Measurements from ENCODE around the gene PTGS1.

Gene PTGS1

DNA sequence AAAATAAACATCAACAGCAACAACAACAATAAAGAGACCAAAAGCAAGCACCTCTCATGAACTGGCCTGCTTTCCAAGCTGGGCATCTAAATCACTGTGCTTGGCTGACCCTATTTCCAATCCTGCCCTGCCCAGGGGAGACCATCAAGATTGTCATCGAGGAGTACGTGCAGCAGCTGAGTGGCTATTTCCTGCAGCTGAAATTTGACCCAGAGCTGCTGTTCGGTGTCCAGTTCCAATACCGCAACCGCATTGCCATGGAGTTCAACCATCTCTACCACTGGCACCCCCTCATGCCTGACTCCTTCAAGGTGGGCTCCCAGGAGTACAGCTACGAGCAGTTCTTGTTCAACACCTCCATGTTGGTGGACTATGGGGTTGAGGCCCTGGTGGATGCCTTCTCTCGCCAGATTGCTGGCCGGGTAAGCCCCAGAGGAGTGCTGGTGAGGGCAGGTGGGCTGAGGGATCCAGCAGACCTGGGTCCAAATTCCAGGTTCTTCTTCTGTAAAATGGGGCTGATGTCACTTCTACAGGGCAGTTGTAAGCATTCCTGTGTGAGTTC, 15.6 kb downstream of the PTGS1 start:
- Histone ChIP-seq H3K4me2 (ENCODE audit: low read length) (no peak overlapping the region), H4K5ac (ENCODE audit: low read length) (no peak overlapping the region), H3K4ac (ENCODE audit: low read depth, low read length) (no peak overlapping the region), H3K36me3 (ENCODE audit: control insufficient read depth, insufficient read depth, low read length) (no peaks in the 10 kb centered on the region), H3K79me2 (ENCODE audit: control insufficient read depth, insufficient read depth, low read length) (no peaks in the 10 kb centered on the region), H3K27me3 (ENCODE audit: insufficient read depth, low read length, poor library complexity) (no peaks in the 10 kb centered on the region), H3K79me1 (ENCODE audit: low read length) (no peaks in the 10 kb centered on the region), H3K9ac (ENCODE audit: low read length) (no peak overlapping the region), H2BK120ac (ENCODE audit: low read depth, low read length) (no peak overlapping the region), H4K8ac (ENCODE audit: low read depth, low read length) (no peak overlapping the region), H3K27ac (ENCODE audit: low read depth, low read length) (no peak overlapping the region), H2BK5ac (ENCODE audit: low read length) (no peak overlapping the region), H2BK15ac (replicated peaks; ENCODE audit: low read depth) (no peak overlapping the region), H3K4me3 (ENCODE audit: low read length) (no peak overlapping the region), H3K4me1 (ENCODE audit: control insufficient read depth, low read depth, low read length) (no peaks in the 10 kb centered on the region), H3K23ac (ENCODE audit: low read length) (no peak overlapping the region), H2AK5ac (ENCODE audit: low read length) (no peak overlapping the region), H3K18ac (ENCODE audit: low read length) (no peak overlapping the region), H3K56ac (ENCODE audit: low read length) (no peak overlapping the region)
- DNase-seq: no peak
- no CpG with 5 or more reads among the region's 8 CpGs for WGBS (ENCODE audit: extremely low coverage, insufficient coverage, low lambda C conversion rate)

GRCh38 chr9:122387536-122387935, 16.7 kb downstream of the PTGS1 start:
- Histone ChIP-seq H2BK5ac (ENCODE audit: low read length) (no peak overlapping the region), H2BK120ac (ENCODE audit: low read depth, low read length) (no peak overlapping the region), H3K56ac (ENCODE audit: low read length) (no peak overlapping the region), H3K4ac (ENCODE audit: low read depth, low read length) (no peak overlapping the region), H4K5ac (ENCODE audit: low read length) (no peak overlapping the region), H3K4me1 (ENCODE audit: control insufficient read depth, low read depth, low read length) (no peaks in the 10 kb centered on the region), H3K36me3 (ENCODE audit: control insufficient read depth, insufficient read depth, low read length) (no peaks in the 10 kb centered on the region), H3K27me3 (ENCODE audit: insufficient read depth, low read length, poor library complexity) (no peaks in the 10 kb centered on the region), H3K23ac (ENCODE audit: low read length) (no peak overlapping the region), H2AK5ac (ENCODE audit: low read length) (no peak overlapping the region), H3K18ac (ENCODE audit: low read length) (no peak overlapping the region), H4K8ac (ENCODE audit: low read depth, low read length) (no peak overlapping the region), H3K79me2 (ENCODE audit: control insufficient read depth, insufficient read depth, low read length) (no peaks in the 10 kb centered on the region), H3K27ac (ENCODE audit: low read depth, low read length) (no peak overlapping the region), H3K4me3 (ENCODE audit: low read length) (no peak overlapping the region), H3K79me1 (ENCODE audit: low read length) (no peaks in the 10 kb centered on the region), H3K4me2 (ENCODE audit: low read length) (no peak overlapping the region), H2BK15ac (replicated peaks; ENCODE audit: low read depth) (no peak overlapping the region), H3K9ac (ENCODE audit: low read length) (no peak overlapping the region)
- DNase-seq: peak; percentile 32
- no CpG with 5 or more reads among the region's 3 CpGs for WGBS (ENCODE audit: extremely low coverage, insufficient coverage, low lambda C conversion rate)

DNA sequence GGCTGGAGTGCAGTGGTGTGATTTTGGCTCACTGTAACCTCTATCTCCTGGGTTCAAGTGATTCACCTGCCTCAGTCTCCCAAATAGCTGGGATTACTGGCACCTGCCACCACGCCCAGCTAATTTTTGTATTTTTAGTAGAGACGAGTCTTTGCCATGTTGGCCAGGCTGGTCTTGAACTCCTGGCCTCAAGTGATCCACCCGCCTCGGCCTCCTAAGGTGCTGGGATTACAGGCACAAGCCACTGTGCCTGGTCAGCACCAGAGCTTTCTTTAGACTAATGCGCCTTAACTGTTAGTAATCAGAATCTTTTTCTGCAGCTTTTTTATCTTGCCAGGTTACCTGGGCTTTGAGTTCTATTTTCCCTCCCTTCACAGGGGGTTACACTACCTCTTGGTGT, 18.4 kb downstream of the PTGS1 start:
- H3K4me3 ChIP-seq (ENCODE audit: low read length): no peak overlapping the region
- H3K18ac ChIP-seq (ENCODE audit: low read length): no peak overlapping the region
- no peaks in the 10 kb centered on the region for H3K79me1 ChIP-seq (ENCODE audit: low read length)
- H3K27ac ChIP-seq (ENCODE audit: low read depth, low read length): no peak overlapping the region
- H3K4ac ChIP-seq (ENCODE audit: low read depth, low read length): no peak overlapping the region
- H3K4me1 ChIP-seq (ENCODE audit: control insufficient read depth, low read depth, low read length): no peaks in the 10 kb centered on the region
- no peaks in the 10 kb centered on the region for H3K36me3 ChIP-seq (ENCODE audit: control insufficient read depth, insufficient read depth, low read length)
- H3K79me2 ChIP-seq (ENCODE audit: control insufficient read depth, insufficient read depth, low read length): no peaks in the 10 kb centered on the region
- no peak overlapping the region for H4K8ac ChIP-seq (ENCODE audit: low read depth, low read length)
- no CpG with 5 or more reads among the region's 5 CpGs for WGBS (ENCODE audit: extremely low coverage, insufficient coverage, low lambda C conversion rate)
- H2BK15ac ChIP-seq (replicated peaks; ENCODE audit: low read depth): no peak overlapping the region
- no peak overlapping the region for H3K9ac ChIP-seq (ENCODE audit: low read length)
- no peak overlapping the region for H4K5ac ChIP-seq (ENCODE audit: low read length)
- H3K27me3 ChIP-seq (ENCODE audit: insufficient read depth, low read length, poor library complexity): no peaks in the 10 kb centered on the region
- no peak overlapping the region for H3K23ac ChIP-seq (ENCODE audit: low read length)
- DNase-seq: no peak
- H2BK120ac ChIP-seq (ENCODE audit: low read depth, low read length): no peak overlapping the region
- H3K4me2 ChIP-seq (ENCODE audit: low read length): no peak overlapping the region
- H2AK5ac ChIP-seq (ENCODE audit: low read length): no peak overlapping the region
- H2BK5ac ChIP-seq (ENCODE audit: low read length): no peak overlapping the region
- no peak overlapping the region for H3K56ac ChIP-seq (ENCODE audit: low read length)

DNA sequence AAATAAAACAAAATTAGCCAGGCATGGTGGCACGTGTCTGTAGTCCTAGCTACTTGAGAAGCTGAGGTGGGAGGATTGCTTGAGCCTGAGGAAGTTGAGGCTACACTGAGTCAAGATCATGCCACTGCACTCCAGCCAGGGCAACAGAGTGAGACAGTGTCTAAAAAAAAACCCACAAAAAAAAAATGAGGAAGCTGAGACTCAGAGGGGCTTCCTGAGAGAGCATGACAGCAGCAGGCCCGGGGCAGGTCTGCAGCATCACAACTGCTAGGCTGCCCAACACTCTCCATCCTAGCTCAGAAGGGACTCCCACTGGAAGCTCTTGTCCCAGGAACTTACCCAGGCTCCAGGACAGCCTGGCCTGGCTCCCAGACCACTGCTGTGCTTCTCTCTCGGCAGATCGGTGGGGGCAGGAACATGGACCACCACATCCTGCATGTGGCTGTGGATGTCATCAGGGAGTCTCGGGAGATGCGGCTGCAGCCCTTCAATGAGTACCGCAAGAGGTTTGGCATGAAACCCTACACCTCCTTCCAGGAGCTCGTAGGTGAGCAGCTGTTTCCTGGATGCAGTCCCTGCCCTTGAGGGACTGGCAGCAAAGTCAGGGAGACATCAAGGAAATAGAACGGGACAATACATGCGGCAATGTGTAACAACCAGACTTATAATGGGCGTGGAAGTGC, 19.1 kb downstream of the PTGS1 start:
- Histone ChIP-seq H2BK120ac (ENCODE audit: low read depth, low read length) (no peak overlapping the region), H3K4ac (ENCODE audit: low read depth, low read length) (no peak overlapping the region), H3K4me3 (ENCODE audit: low read length) (no peak overlapping the region), H2BK15ac (replicated peaks; ENCODE audit: low read depth) (no peak overlapping the region), H2BK5ac (ENCODE audit: low read length) (no peak overlapping the region), H4K8ac (ENCODE audit: low read depth, low read length) (no peak overlapping the region), H3K9ac (ENCODE audit: low read length) (no peak overlapping the region), H3K4me2 (ENCODE audit: low read length) (no peak overlapping the region), H3K27ac (ENCODE audit: low read depth, low read length) (no peak overlapping the region), H2AK5ac (ENCODE audit: low read length) (no peak overlapping the region), H3K23ac (ENCODE audit: low read length) (no peak overlapping the region), H3K79me1 (ENCODE audit: low read length) (no peaks in the 10 kb centered on the region), H4K5ac (ENCODE audit: low read length) (no peak overlapping the region), H3K4me1 (ENCODE audit: control insufficient read depth, low read depth, low read length) (no peaks in the 10 kb centered on the region), H3K27me3 (ENCODE audit: insufficient read depth, low read length, poor library complexity) (no peaks in the 10 kb centered on the region), H3K36me3 (ENCODE audit: control insufficient read depth, insufficient read depth, low read length) (no peaks in the 10 kb centered on the region), H3K18ac (ENCODE audit: low read length) (no peak overlapping the region), H3K79me2 (ENCODE audit: control insufficient read depth, insufficient read depth, low read length) (no peaks in the 10 kb centered on the region), H3K56ac (ENCODE audit: low read length) (no peak overlapping the region)
- no peak for DNase-seq
- no CpG with 5 or more reads among the region's 11 CpGs for WGBS (ENCODE audit: extremely low coverage, insufficient coverage, low lambda C conversion rate)

GRCh38 chr9:122392284-122392683, 21.5 kb downstream of the PTGS1 start:
- no peak overlapping the region for H2BK120ac ChIP-seq (ENCODE audit: low read depth, low read length)
- no peaks in the 10 kb centered on the region for H3K79me1 ChIP-seq (ENCODE audit: low read length)
- H4K8ac ChIP-seq (ENCODE audit: low read depth, low read length): no peak overlapping the region
- no peak overlapping the region for H2BK15ac ChIP-seq (replicated peaks; ENCODE audit: low read depth)
- no peaks in the 10 kb centered on the region for H3K4me1 ChIP-seq (ENCODE audit: control insufficient read depth, low read depth, low read length)
- no peak overlapping the region for H3K4me3 ChIP-seq (ENCODE audit: low read length)
- H3K56ac ChIP-seq (ENCODE audit: low read length): no peak overlapping the region
- H2AK5ac ChIP-seq (ENCODE audit: low read length): no peak overlapping the region
- H3K18ac ChIP-seq (ENCODE audit: low read length): no peak overlapping the region
- no peak overlapping the region for H2BK5ac ChIP-seq (ENCODE audit: low read length)
- no peak overlapping the region for H3K23ac ChIP-seq (ENCODE audit: low read length)
- H3K4me2 ChIP-seq (ENCODE audit: low read length): no peak overlapping the region
- H3K27me3 ChIP-seq (ENCODE audit: insufficient read depth, low read length, poor library complexity): no peaks in the 10 kb centered on the region
- no peak overlapping the region for H3K27ac ChIP-seq (ENCODE audit: low read depth, low read length)
- H4K5ac ChIP-seq (ENCODE audit: low read length): no peak overlapping the region
- H3K36me3 ChIP-seq (ENCODE audit: control insufficient read depth, insufficient read depth, low read length): no peaks in the 10 kb centered on the region
- no peaks in the 10 kb centered on the region for H3K79me2 ChIP-seq (ENCODE audit: control insufficient read depth, insufficient read depth, low read length)
- H3K9ac ChIP-seq (ENCODE audit: low read length): no peak overlapping the region
- WGBS (ENCODE audit: extremely low coverage, insufficient coverage, low lambda C conversion rate): no CpG with 5 or more reads among the region's 9 CpGs
- DNase-seq: no peak
- H3K4ac ChIP-seq (ENCODE audit: low read depth, low read length): no peak overlapping the region

DNA sequence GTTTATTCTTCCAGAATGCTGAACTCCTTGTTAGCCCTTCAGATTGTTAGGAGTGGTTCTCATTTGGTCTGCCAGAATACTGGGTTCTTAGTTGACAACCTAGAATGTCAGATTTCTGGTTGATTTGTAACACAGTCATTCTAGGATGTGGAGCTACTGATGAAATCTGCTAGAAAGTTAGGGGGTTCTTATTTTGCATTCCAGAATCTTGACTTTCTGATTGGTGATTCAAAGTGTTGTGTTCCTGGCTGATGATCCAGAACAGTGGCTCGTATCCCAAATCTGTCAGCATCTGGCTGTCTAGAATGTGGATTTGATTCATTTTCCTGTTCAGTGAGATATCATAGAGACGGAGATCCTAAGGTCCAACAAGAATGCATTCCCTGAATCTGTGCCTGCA, 21.9 kb downstream of the PTGS1 start:
- no peak for DNase-seq
- H3K18ac ChIP-seq (ENCODE audit: low read length): no peak overlapping the region

More for the DNA sequence above, 21.9 kb downstream of the PTGS1 start:
- Histone ChIP-seq H3K23ac (ENCODE audit: low read length) (no peak overlapping the region), H3K56ac (ENCODE audit: low read length) (no peak overlapping the region), H3K27me3 (ENCODE audit: insufficient read depth, low read length, poor library complexity) (no peaks in the 10 kb centered on the region), H2BK5ac (ENCODE audit: low read length) (no peak overlapping the region), H3K4me1 (ENCODE audit: control insufficient read depth, low read depth, low read length) (no peaks in the 10 kb centered on the region), H3K79me1 (ENCODE audit: low read length) (no peaks in the 10 kb centered on the region), H3K79me2 (ENCODE audit: control insufficient read depth, insufficient read depth, low read length) (no peaks in the 10 kb centered on the region), H3K4me2 (ENCODE audit: low read length) (no peak overlapping the region), H2BK120ac (ENCODE audit: low read depth, low read length) (no peak overlapping the region), H3K4me3 (ENCODE audit: low read length) (no peak overlapping the region), H3K9ac (ENCODE audit: low read length) (no peak overlapping the region), H2BK15ac (replicated peaks; ENCODE audit: low read depth) (no peak overlapping the region), H2AK5ac (ENCODE audit: low read length) (no peak overlapping the region), H3K36me3 (ENCODE audit: control insufficient read depth, insufficient read depth, low read length) (no peaks in the 10 kb centered on the region), H3K4ac (ENCODE audit: low read depth, low read length) (no peak overlapping the region), H4K5ac (ENCODE audit: low read length) (no peak overlapping the region), H3K27ac (ENCODE audit: low read depth, low read length) (no peak overlapping the region), H4K8ac (ENCODE audit: low read depth, low read length) (no peak overlapping the region)
- WGBS (ENCODE audit: extremely low coverage, insufficient coverage, low lambda C conversion rate): no CpG with 5 or more reads among the region's 2 CpGs
